Activated CD4-positive, alpha-beta T cell treated with anti-CD3 and anti-CD28 coated beads, Interleukin-2, amount 50 U/mL, for 1 hour (primary cell): ENCODE results near the gene BRCA1.
A peak's percentile ranks its signal among the peaks of the same experiment; 100 is the strongest.

Source experiments
- DNase-seq: peaks from one replicate; pipeline ENCODE4 v3.0.0-alpha.2; 2020

The BRCA1 gene

DNA sequence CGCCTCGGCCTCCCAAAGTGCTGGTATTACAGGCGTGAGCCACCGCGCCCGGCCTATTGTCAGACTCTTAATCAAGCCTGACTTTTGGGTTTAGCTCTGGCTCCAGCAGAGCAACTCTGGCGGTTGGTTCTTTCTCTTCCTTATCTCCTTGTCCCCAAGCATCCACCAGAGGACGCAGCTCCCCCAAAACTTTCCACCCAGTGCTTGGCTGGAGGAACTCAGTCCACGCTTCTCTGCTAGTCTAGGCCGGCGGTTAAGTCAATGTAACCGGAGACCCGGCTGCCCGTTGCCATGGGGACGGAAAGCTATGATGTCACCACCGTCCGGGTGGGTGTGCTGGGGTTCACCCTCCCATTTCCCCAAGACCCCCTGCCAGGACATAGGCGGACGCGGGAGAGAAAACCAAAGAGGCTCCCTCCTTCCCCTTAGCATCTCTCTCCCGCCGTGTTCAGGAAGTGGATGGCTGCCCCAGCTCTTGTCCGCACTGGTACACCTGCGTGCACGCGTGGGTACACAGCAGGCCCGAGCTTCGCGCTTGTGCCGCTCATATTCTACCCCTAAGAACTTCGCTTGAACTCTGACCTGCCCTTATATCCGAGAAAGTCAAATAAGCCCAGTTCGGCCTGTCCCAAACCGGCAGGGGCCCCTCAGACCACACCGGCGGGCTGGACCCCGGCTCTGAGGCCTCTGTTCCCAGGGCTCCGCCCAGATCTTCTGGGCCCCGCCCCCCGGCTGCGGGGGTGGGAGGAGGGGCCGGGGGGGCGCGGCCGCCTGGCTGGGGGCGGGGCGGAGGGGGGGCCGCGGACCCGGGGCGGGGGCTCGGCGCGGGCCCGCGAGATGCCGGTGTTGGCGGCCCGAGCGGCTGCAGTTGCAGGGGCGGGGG is 100.5 kb downstream of the BRCA1 start, which contains the start of gene RND2:
RND2 (plus strand) TSS at position 825 of the 883 bp plus-strand sequence. CDS start 117 bp downstream, outside the sequence.
- DNase-seq, result peak; percentile 76

GRCh38 chr17:43021741-43022512 is 103.2 kb downstream of the BRCA1 start, which contains the start of gene VAT1:
TSS of gene VAT1 (minus strand) at chr17:43022385. CDS start at chr17:43022322, 63 bp downstream.
- DNase-seq, result peak; percentile 55

DNA sequence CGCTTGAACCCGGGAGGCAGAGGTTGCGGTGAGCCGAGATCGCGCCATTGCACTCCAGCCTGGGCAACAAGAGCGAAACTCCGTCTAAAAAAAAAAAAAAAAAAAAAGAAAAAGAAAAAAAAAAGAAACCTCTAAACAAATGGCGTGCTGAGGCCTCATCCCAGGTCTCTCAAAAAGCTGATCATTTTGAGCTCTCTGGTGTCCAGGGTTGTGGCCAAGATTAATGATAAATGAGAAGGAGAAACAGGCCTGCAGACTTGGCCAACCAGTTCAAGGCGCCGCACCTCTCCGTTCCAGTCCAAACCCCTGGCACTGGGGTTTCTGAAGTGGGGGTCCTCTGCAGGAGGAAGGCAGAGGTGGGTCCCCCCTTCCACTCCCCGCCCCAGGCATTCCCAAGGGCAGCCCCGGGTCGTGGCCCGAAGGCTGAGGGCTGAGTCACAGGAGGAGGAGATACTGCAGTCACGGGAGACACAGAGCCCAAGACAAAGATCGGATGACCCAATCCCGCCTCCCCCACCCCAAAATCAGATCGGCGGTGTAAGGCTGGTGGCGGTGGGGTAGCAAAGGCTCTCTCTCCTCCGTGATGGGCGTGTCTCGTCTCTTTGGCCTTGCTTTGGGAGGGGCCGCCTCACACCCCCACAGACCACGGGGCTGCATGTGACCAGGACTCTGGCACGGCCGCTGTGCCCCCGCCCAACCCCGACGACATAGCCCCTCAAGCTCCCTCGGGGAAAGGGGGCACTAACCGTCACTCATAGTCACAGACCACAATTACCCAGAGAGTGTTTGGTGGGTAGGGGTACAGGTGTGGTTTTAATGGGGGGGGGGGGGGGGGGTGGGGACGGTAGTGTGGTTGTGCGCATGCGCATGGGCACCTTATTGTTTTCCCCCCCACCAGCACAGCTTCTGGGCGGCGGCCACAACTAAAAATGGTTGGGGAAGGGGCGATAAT is 104.1 kb downstream of the BRCA1 start:
- DNase-seq, result peak; percentile 38

- no peak for DNase-seq
Measured at GRCh38 chr17:43020030-43020621, 105.0 kb downstream of the BRCA1 start.

GRCh38 chr17:43019418-43019817 is 105.7 kb downstream of the BRCA1 start:
- no peak for DNase-seq

GRCh38 chr17:43018932-43019331 is 106.2 kb downstream of the BRCA1 start:
- no peak for DNase-seq

GRCh38 chr17:43018008-43018853 is 106.9 kb downstream of the BRCA1 start:
- peak; percentile 47 for DNase-seq

GRCh38 chr17:43016216-43016615 is 108.9 kb downstream of the BRCA1 start:
- DNase-seq, result no peak

DNA sequence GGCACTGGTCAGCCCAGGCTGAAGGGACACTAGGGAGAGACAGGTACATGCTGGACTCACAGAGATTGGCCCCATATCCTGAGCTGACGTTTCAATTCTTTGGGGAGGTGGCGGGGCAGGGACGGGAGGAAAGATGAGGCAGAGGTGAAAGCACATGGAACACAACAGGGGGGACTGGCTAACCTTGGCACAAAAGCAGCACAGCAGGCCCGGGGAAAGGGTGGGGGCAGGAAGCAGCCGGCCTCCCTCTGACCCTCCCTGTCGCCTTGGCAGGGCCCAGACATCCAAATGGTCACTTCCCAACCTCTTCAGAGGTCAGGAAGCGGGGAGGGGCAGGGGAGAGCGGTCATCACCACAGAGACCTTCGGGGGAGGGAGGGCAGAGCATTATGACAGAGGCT is 109.6 kb downstream of the BRCA1 start:
- DNase-seq, result no peak

DNA sequence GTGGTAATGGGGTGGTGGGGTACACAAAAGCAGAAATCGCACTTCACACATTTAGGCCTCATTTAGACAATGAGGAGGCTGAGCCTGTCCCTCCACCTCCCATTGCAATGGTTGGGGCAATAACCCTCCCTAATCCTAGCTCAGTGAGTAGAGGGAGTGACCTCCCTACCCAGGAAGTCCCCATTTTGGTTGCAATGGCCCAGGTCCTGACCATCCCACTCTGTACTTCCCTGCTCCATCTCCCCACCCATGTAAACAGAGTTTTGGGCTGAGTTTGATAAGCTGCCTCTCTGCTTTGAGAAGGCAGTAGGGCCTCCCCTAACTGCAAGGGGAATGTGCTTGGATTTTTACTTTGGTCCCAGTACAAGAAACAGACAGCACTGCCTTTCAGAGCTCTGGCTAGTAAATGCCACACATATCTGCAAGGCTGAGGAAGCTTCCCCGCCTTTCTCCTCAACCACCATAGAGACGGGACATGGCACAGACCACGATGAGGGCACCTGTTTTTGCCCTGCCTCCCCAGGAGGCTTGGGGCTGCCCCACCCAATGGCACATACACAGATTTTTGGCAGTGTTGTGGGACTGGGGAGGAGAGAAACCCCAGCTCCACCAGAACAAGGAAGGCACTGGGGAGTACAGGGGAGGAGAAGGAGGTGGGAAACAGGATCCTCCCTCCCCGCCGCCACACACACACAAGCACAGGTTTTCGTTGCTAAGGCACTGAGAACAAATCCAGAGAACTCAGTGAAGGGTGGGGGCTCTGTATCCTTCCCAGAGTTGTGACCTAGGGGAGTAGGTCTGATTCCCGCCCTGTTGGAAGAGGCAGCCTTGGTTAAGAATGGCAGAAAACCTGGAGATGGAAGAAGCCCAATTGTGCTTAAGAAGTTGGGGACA is 110.3 kb downstream of the BRCA1 start:
- DNase-seq, result no peak

GRCh38 chr17:43014020-43014648 is 111.0 kb downstream of the BRCA1 start:
- DNase-seq, result no peak

DNA sequence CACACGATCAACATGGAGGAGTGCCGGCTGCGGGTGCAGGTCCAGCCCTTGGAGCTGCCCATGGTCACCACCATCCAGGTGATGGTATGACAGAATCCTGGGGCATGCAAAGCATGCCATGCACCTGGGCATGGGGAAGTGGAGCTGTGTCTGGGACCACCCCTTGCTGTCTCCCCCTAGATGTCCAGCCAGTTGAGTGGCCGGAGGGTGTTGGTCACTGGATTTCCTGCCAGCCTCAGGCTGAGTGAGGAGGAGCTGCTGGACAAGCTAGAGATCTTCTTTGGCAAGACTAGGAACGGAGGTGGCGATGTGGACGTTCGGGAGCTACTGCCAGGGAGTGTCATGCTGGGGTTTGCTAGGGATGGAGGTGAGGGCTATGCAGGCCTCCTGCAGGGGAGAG is 111.9 kb downstream of the BRCA1 start:
- no peak for DNase-seq

- DNase-seq, result no peak
Measured at GRCh38 chr17:43011728-43012472, 113.3 kb downstream of the BRCA1 start.

- no peak for DNase-seq
Measured at GRCh38 chr17:43010667-43011308, 114.4 kb downstream of the BRCA1 start.

DNA sequence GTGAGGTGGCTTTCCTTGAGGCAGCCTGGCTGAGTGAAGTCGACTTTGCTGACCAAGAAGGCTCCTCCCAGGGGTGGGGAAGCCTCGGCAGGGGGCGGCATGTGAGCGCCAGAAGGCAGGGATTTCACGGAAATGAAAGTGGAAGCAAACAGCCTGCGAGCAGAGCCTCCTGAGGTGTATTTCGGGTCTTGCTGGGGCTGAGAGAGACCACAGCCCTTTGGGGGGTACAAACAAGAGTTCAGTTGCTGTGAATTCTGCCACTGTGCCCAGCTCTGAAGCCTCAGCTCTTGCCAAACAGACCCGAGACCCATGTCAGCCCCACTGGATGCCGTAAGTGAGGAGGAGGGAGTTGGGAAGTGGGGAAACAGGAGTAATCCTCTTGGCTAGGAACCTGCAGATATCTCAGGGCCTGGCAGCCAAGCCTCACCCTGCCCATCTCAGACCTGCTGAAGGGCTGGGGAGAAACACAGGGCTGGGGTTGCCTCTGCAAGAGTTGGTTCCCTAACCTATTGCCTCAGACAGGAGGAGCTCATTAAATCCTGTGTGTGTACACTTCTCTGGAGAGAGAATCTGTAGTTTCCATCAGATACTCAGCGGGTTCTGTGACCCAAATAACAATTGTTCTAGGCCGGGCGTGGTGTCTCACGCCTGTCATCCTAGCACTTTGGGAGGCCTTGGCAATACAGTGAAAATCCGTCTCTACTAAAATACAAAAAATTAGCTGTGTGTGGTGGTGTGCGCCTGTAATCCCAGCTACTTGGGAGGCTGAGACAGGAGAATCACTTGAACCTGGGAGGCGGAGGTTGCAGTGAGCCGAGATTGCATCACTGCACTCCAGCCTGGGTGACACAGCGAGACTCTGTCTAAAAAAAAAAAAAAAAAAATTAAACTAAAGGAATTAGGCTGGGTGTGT is 118.3 kb downstream of the BRCA1 start, which contains the start of gene IFI35:
IFI35 (plus strand) TSS at position 146 of the 913 bp plus-strand sequence; CDS start at position 310, 164 bp downstream.
- DNase-seq, result peak; percentile 82

GRCh38 chr17:43003542-43004172 is 121.5 kb downstream of the BRCA1 start:
- no peak for DNase-seq
